DMS114 treated with DMSO at 0.1 percent for 48 hours (cell line): Measurements from ENCODE around the gene NSUN2.

ENCODE experiments used
- DNase-seq: peaks from one replicate; lab custom pipeline; 2025; ENCODE audit not compliant: unreplicated experiment; lab: John Stamatoyannopoulos, UW

The NSUN2 gene

GRCh38 chr5:6606884-6607558 is 25.8 kb downstream of the NSUN2 start:
- DNase-seq, result no peak

GRCh38 chr5:6604946-6605345 is 27.9 kb downstream of the NSUN2 start:
- DNase-seq, result no peak

GRCh38 chr5:6604341-6604740 is 28.5 kb downstream of the NSUN2 start:
- DNase-seq, result no peak

GRCh38 chr5:6603643-6604042 is 29.2 kb downstream of the NSUN2 start:
- no peak for DNase-seq

- DNase-seq, result no peak
These were observed 30.4 kb downstream of the NSUN2 start for GRCh38 chr5:6602441-6602840.

GRCh38 chr5:6601816-6602215 is 31.0 kb downstream of the NSUN2 start:
- no peak for DNase-seq

GRCh38 chr5:6601271-6601670 is 31.6 kb downstream of the NSUN2 start:
- no peak for DNase-seq

GRCh38 chr5:6599739-6600138 is 33.1 kb downstream of the NSUN2 start:
- DNase-seq, result no peak

- no peak for DNase-seq
These were observed 34.4 kb downstream of the NSUN2 start for GRCh38 chr5:6598351-6598900.

- DNase-seq, result no peak
These were observed 35.3 kb downstream of the NSUN2 start for GRCh38 chr5:6597557-6597956.

- DNase-seq, result no peak
These were observed 36.5 kb downstream of the NSUN2 start for GRCh38 chr5:6596388-6596787.

GRCh38 chr5:6595405-6595804 is 37.4 kb downstream of the NSUN2 start:
- no peak for DNase-seq

GRCh38 chr5:6594066-6594465 is 38.8 kb downstream of the NSUN2 start:
- DNase-seq, result no peak

- DNase-seq, result no peak
These were observed 39.5 kb downstream of the NSUN2 start for GRCh38 chr5:6593148-6594016.

- DNase-seq, result no peak
These were observed 40.2 kb downstream of the NSUN2 start for GRCh38 chr5:6592601-6593000.

GRCh38 chr5:6591671-6592288 is 41.1 kb downstream of the NSUN2 start:
- DNase-seq, result no peak

GRCh38 chr5:6590581-6590980 is 42.3 kb downstream of the NSUN2 start:
- DNase-seq, result no peak

GRCh38 chr5:6587171-6587570 is 45.7 kb downstream of the NSUN2 start:
- no peak for DNase-seq

GRCh38 chr5:6586647-6587042 is 46.2 kb downstream of the NSUN2 start:
- DNase-seq, result no peak

GRCh38 chr5:6585939-6586646 is 46.8 kb downstream of the NSUN2 start:
- no peak for DNase-seq

- DNase-seq, result no peak
These were observed 47.7 kb downstream of the NSUN2 start for GRCh38 chr5:6585168-6585567.
